ENCODE measurements around the gene TTLL12.

TTLL12 gene

DNA sequence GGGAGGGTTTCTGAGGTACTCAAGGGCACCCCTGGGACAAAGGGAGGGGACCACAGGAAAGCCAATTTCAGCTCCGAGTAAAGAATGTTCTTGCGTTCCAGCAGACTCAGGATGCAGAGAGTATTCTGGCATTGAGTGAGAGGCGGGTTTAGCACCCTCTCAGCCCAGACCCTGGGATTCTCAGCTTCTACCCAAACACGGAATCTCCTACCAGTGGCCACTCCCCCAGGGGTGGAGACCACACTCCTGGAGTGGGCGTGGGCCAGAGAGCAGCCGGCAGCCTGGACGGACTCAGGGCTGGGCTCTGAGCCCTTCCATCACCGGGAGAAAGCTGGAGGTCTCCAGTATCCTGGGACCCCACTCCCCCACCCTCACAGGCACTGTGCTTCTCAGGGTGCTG lies 26.1 kb upstream of the TTLL12 start:
- Histone ChIP-seq H3K4me2 (ENCODE audit: low read depth, low read length, poor library complexity, severe bottlenecking) (no peak overlapping the region), H4K20me1 (ENCODE audit: low read depth, low read length) (no peaks in the 10 kb centered on the region), H3K27ac (ENCODE audit: low read depth, low read length) (no peak overlapping the region), H3K4me3 (ENCODE audit: insufficient read depth, low read length, poor library complexity, severe bottlenecking) (no peak overlapping the region), H3K27me3 (ENCODE audit: low read length) (no peaks in the 10 kb centered on the region), H2AFZ (ENCODE audit: low read depth, low read length, severe bottlenecking) (no peak overlapping the region), H3K9me3 (ENCODE audit: insufficient read depth, low read length) (no peaks in the 10 kb centered on the region), H3K36me3 (ENCODE audit: low read length) (no peaks in the 10 kb centered on the region), H3F3A (ENCODE audit: insufficient read depth) (no peaks in the 10 kb centered on the region), H3K9me2 (replicated peaks; ENCODE audit: insufficient read depth, low read length) (no peaks in the 10 kb centered on the region), H3K79me2 (ENCODE audit: insufficient read depth, low read length) (no peaks in the 10 kb centered on the region), H3K9ac (ENCODE audit: low read length) (no peak overlapping the region)
- no peak for TF ChIP-seq EZH2phosphoT487 (conservative IDR thresholded peaks at IDR 0.05; ENCODE audit: low read length)
- no peak for TF ChIP-seq CTCF (IDR thresholded peaks at IDR 0.05; ENCODE audit: insufficient read depth, low read length, poor library complexity, severe bottlenecking)

- H3K9me2 ChIP-seq (replicated peaks; ENCODE audit: insufficient read depth, low read length), result no peaks in the 10 kb centered on the region
- no peaks in the 10 kb centered on the region for H3K36me3 ChIP-seq (ENCODE audit: low read length)
- no peak overlapping the region for H3K4me3 ChIP-seq (ENCODE audit: insufficient read depth, low read length, poor library complexity, severe bottlenecking)
- H2AFZ ChIP-seq (ENCODE audit: low read depth, low read length, severe bottlenecking), result no peak overlapping the region
- TF ChIP-seq CTCF (IDR thresholded peaks at IDR 0.05; ENCODE audit: insufficient read depth, low read length, poor library complexity, severe bottlenecking), result no peak
- no peak for TF ChIP-seq EZH2phosphoT487 (conservative IDR thresholded peaks at IDR 0.05; ENCODE audit: low read length)
- no peak overlapping the region for H3K4me2 ChIP-seq (ENCODE audit: low read depth, low read length, poor library complexity, severe bottlenecking)
- no peaks in the 10 kb centered on the region for H4K20me1 ChIP-seq (ENCODE audit: low read depth, low read length)
- no peak overlapping the region for H3K27ac ChIP-seq (ENCODE audit: low read depth, low read length)
- no peaks in the 10 kb centered on the region for H3K9me3 ChIP-seq (ENCODE audit: insufficient read depth, low read length)
- H3K79me2 ChIP-seq (ENCODE audit: insufficient read depth, low read length), result no peaks in the 10 kb centered on the region
- H3K9ac ChIP-seq (ENCODE audit: low read length), result no peak overlapping the region
- H3K27me3 ChIP-seq (ENCODE audit: low read length), result no peaks in the 10 kb centered on the region
- H3F3A ChIP-seq (ENCODE audit: insufficient read depth), result no peaks in the 10 kb centered on the region
Measured at GRCh38 chr22:43212434-43212952, 25.6 kb upstream of the TTLL12 start.

DNA sequence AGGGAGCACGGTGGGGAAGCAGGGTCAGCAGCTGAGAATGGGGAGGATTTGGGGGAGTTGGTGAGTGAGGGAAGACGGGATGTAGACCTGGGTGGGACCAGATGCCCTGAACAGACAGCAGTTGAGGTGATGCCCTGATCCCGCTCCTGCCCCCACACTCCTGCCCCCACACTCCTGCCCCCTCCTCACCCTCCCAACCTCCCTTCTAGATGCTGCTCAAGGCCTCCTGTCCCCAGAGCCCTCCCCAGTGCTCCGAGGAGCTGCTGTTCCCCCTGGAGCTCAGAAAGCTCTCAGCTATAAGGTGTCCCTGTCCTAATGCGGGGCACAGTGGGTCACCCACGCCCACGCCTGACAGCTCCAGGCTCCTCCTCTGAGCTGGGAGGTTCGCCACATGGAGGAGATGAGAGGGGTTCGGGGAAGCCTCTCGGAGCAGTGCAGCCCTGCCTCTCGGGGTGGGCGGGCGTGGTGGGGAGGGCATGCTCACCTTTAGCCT lies 25.1 kb upstream of the TTLL12 start:
- Histone ChIP-seq H4K20me1 (ENCODE audit: low read depth, low read length) (no peaks in the 10 kb centered on the region), H3K9me2 (replicated peaks; ENCODE audit: insufficient read depth, low read length) (no peaks in the 10 kb centered on the region), H3K4me3 (ENCODE audit: insufficient read depth, low read length, poor library complexity, severe bottlenecking) (no peak overlapping the region), H3K9me3 (ENCODE audit: insufficient read depth, low read length) (no peaks in the 10 kb centered on the region), H3K36me3 (ENCODE audit: low read length) (no peaks in the 10 kb centered on the region), H2AFZ (ENCODE audit: low read depth, low read length, severe bottlenecking) (no peak overlapping the region), H3K9ac (ENCODE audit: low read length) (no peak overlapping the region), H3K4me2 (ENCODE audit: low read depth, low read length, poor library complexity, severe bottlenecking) (no peak overlapping the region), H3F3A (ENCODE audit: insufficient read depth) (no peaks in the 10 kb centered on the region), H3K27ac (ENCODE audit: low read depth, low read length) (no peak overlapping the region), H3K79me2 (ENCODE audit: insufficient read depth, low read length) (no peaks in the 10 kb centered on the region), H3K27me3 (ENCODE audit: low read length) (no peaks in the 10 kb centered on the region)
- TF ChIP-seq EZH2phosphoT487 (conservative IDR thresholded peaks at IDR 0.05; ENCODE audit: low read length) (no peak), CTCF (IDR thresholded peaks at IDR 0.05; ENCODE audit: insufficient read depth, low read length, poor library complexity, severe bottlenecking) (no peak)

All from SU-DHL-6 (cell line).